Liver (tissue), 9 donors: ENCODE measurements around the gene CORO7. TPM values are rescaled to one million over a fixed set of nuclear protein-coding genes. Genes with fewer than 3 reads are reported as not detected.

Experiments
- DNase-seq: peaks from one replicate; pipeline ENCODE4 v3.0.0-alpha.2; 2017; ENCODE audit warnings: low spot score
- H3K27ac ChIP-seq, 2 donors: one replicate each; pipeline ENCODE4 v1.7.0; 2013; ENCODE audit warnings: inconsistent platforms in 2 of 2, low read length in 2 of 2, control low read depth in 1 of 2, low read depth in 1 of 2, mild to moderate bottlenecking in 1 of 2
- H3K27me3 ChIP-seq, 4 donors: one replicate each; pipeline versions ENCODE4 v1.6.1 to v1.7.0; 2013; ENCODE audit warnings: low read length in 3 of 4, inconsistent platforms in 1 of 4, mild to moderate bottlenecking in 1 of 4, moderate library complexity in 1 of 4; ENCODE audit not compliant: control insufficient read depth in 4 of 4, insufficient read depth in 4 of 4
- H3K36me3 ChIP-seq, 4 donors: one replicate each; pipeline versions ENCODE4 v1.6.1 to v1.7.0; 2013; ENCODE audit warnings: low read length in 3 of 4, mild to moderate bottlenecking in 3 of 4, low read depth in 1 of 4, moderate library complexity in 1 of 4; ENCODE audit not compliant: control insufficient read depth in 4 of 4, insufficient read depth in 3 of 4
- H3K4me1 ChIP-seq, 4 donors: one replicate each; pipeline versions ENCODE4 v1.6.1 to v1.7.0; 2013; ENCODE audit warnings: low read length in 3 of 4, mild to moderate bottlenecking in 3 of 4, moderate library complexity in 1 of 4; ENCODE audit not compliant: control insufficient read depth in 4 of 4, insufficient read depth in 4 of 4
- H3K4me3 ChIP-seq, 3 donors: one replicate each; pipeline versions ENCODE4 v1.6.1 to v1.7.0; 2013; ENCODE audit warnings: low read length in 3 of 3, control low read depth in 1 of 3, low read depth in 1 of 3, mild to moderate bottlenecking in 1 of 3
- H3K9ac ChIP-seq, 2 donors: one replicate each; pipeline ENCODE4 v1.7.0; 2013; ENCODE audit warnings: low read length in 2 of 2, mild to moderate bottlenecking in 2 of 2, moderate library complexity in 2 of 2, control low read depth in 1 of 2, low read depth in 1 of 2
- H3K9me3 ChIP-seq, 4 donors: one replicate each; pipeline versions ENCODE4 v1.6.1 to v1.7.0; 2013; ENCODE audit warnings: low read length in 3 of 4; ENCODE audit not compliant: control insufficient read depth in 4 of 4
- EGR1 ChIP-seq, 2 donors: IDR thresholded peaks; 2 replicates each; pipeline ENCODE4 v1.6.1; 2016 to 2018; ENCODE audit warnings: antibody characterized with exemption in 2 of 2, low read depth in 2 of 2
- FOXA1 ChIP-seq: IDR thresholded peaks from 2 replicates; pipeline ENCODE4 v1.6.1; 2016; ENCODE audit warnings: antibody characterized with exemption
- FOXA2 ChIP-seq: IDR thresholded peaks from 2 replicates; pipeline ENCODE4 v1.6.1; 2016; ENCODE audit warnings: antibody characterized with exemption
- GABPA ChIP-seq, 2 donors: IDR thresholded peaks in 1 of 2; conservative IDR thresholded peaks in 1 of 2; 2 replicates each; pipeline ENCODE4 v1.6.1; 2016; ENCODE audit warnings: antibody characterized with exemption in 2 of 2, mild to moderate bottlenecking in 1 of 2, moderate library complexity in 1 of 2
- JUND ChIP-seq, 2 donors: IDR thresholded peaks; 2 replicates each; pipeline ENCODE4 v1.6.1; 2016; ENCODE audit warnings: antibody characterized with exemption in 2 of 2
- NR2F2 ChIP-seq: IDR thresholded peaks from 2 replicates; pipeline ENCODE4 v1.6.1; 2016; ENCODE audit warnings: antibody characterized with exemption
- SP1 ChIP-seq: IDR thresholded peaks from 2 replicates; pipeline ENCODE4 v1.6.1; 2018; ENCODE audit warnings: antibody characterized with exemption, mild to moderate bottlenecking
- TAF1 ChIP-seq: conservative IDR thresholded peaks from 2 replicates; pipeline ENCODE4 v1.6.1; 2016; ENCODE audit warnings: antibody characterized with exemption, mild to moderate bottlenecking
- YY1 ChIP-seq: IDR thresholded peaks from 2 replicates; pipeline ENCODE4 v1.6.1; 2016; ENCODE audit warnings: antibody characterized with exemption, mild to moderate bottlenecking
- ZBTB33 ChIP-seq: IDR thresholded peaks from 2 replicates; pipeline ENCODE4 v1.6.1; 2016; ENCODE audit warnings: antibody characterized with exemption
- WGBS: extraction: QIAGEN DNeasy Blood & Tissue Kit; methylation state at CpG from one replicate; pipeline ENCODE4 v1.1.7; 2013; 5-methylcytosine and 5-hydroxymethylcytosine counted together
- polyA plus RNA-seq, 2 donors: library from polyadenylated mRNA; stranded (reverse) in 1 of 2; unstranded in 1 of 2; fragments of 200-250 nt in 1 of 2; fragments of >200 nt in 1 of 2; fragmentation: Nextera tagmentation in 1 of 2; extraction: Ambion mirVana in 1 of 2; gene quantifications; one replicate each; pipeline versions ENCODE4 v1.2.1 to v1.2.3, GENCODE V29; 2013 to 2015
- total RNA-seq, 2 donors: library from RNA; depleted of rRNA; stranded (reverse); fragments of >200 nt; gene quantifications; one replicate each; pipeline ENCODE4 v1.2.3, GENCODE V29; 2014
- TF ChIP-seq, protein P1 (sequence below): IDR thresholded peaks from 2 replicates; pipeline ENCODE4 v1.6.1; 2016; ENCODE audit warnings: antibody characterized with exemption
- TF ChIP-seq, protein P2 (sequence below): IDR thresholded peaks from 2 replicates; pipeline ENCODE4 v1.6.1; 2016; ENCODE audit warnings: antibody characterized with exemption
- TF ChIP-seq, protein P3 (sequence below): fragments of 150-350 bp; IDR thresholded peaks from 2 replicates; pipeline ENCODE4 v1.5.1; 2017; ENCODE audit warnings: improper control_type of control experiment, low read depth, low read length; ENCODE audit not compliant: missing input control
- TF ChIP-seq, protein P4 (sequence below): IDR thresholded peaks from 2 replicates; pipeline ENCODE4 v1.6.1; 2016; ENCODE audit warnings: antibody characterized with exemption, mild to moderate bottlenecking
- donor health status: healthy.
- donor health status: healthy.
- donor health status: healthy.
- donor health status: healthy.
- donor health status: healthy.

CORO7 gene
- total and polyA plus RNA-seq, 4 donors, result 7.3 to 21.5 (median 13.0) TPM

DNA sequence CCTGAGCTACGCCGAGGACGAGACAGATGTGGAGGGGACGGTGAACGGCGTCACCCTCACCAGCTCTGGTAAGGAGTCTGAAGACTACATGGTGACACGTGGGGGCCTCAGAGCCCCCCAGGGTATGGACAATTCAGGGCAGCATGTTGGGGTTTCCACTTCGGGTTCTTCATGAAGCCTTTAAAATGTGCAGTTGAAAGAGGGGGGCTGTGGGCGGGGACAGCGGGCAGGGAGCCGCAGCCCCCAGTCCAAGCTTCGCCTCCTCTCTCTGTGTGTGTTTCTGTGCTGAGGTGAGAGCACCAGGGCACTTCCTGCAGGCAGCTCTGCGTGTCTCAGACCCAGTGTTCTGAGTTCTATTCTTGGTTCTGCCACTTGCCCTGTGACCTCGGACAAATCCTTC is 34.0 kb upstream of the CORO7 start (continued):
- no peak for TF ChIP-seq ZBTB33
- no peak for TF ChIP-seq GABPA (IDR thresholded peaks at IDR 0.05 in 1 of 2, conservative IDR thresholded peaks at IDR 0.05 in 1 of 2)
- no peak for TF ChIP-seq TAF1
- TF ChIP-seq, protein P1, sequence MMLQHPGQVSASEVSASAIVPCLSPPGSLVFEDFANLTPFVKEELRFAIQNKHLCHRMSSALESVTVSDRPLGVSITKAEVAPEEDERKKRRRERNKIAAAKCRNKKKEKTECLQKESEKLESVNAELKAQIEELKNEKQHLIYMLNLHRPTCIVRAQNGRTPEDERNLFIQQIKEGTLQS, result no peak
- no peak for TF ChIP-seq EGR1 (IDR thresholded peaks at IDR 0.05; ENCODE audit: low read depth in 2 of 2)
- TF ChIP-seq YY1, result no peak

DNA sequence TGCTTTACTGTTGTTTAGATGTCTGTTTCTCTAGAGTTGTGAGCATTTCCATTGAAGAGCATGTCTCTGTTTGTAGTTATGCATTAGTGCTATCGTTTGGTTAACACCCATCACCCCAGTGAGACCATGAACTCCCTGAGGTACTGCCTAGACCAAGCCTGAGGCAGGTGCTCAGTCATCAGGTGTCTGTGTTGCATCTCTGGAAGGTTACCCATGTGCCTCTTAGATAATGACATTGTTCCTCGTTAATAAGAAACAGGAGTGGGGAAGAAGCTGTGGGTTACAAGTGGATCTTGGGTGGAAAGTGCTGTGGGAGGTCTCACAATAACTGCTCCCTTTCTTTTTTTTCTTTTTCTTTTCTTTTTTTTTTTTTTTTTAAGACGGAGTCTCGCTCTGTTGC is 27.6 kb upstream of the CORO7 start:
- no peak overlapping the region for H3K27ac ChIP-seq
- H3K4me3 ChIP-seq, result no peak overlapping the region
- peaks cover 25 to 84% (median 71%) of the 10 kb centered on the region in 4 donors for H3K36me3 ChIP-seq
- no peak overlapping the region for H3K9ac ChIP-seq
- no peaks in the 10 kb centered on the region for H3K9me3 ChIP-seq
- WGBS, result 96% methylated on average over 4 of the region's 4 CpGs
- no peaks in the 10 kb centered on the region for H3K4me1 ChIP-seq
- no peak for DNase-seq
- no peaks in the 10 kb centered on the region for H3K27me3 ChIP-seq
- TF ChIP-seq GABPA (IDR thresholded peaks at IDR 0.05 in 1 of 2, conservative IDR thresholded peaks at IDR 0.05 in 1 of 2) (no peak), FOXA1 (no peak), JUND (IDR thresholded peaks at IDR 0.05) (no peak), SP1 (no peak), NR2F2 (no peak), TAF1 (no peak), FOXA2 (no peak)
- TF ChIP-seq, protein P2, sequence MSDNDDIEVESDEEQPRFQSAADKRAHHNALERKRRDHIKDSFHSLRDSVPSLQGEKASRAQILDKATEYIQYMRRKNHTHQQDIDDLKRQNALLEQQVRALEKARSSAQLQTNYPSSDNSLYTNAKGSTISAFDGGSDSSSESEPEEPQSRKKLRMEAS, result no peak
- TF ChIP-seq, protein P3, sequence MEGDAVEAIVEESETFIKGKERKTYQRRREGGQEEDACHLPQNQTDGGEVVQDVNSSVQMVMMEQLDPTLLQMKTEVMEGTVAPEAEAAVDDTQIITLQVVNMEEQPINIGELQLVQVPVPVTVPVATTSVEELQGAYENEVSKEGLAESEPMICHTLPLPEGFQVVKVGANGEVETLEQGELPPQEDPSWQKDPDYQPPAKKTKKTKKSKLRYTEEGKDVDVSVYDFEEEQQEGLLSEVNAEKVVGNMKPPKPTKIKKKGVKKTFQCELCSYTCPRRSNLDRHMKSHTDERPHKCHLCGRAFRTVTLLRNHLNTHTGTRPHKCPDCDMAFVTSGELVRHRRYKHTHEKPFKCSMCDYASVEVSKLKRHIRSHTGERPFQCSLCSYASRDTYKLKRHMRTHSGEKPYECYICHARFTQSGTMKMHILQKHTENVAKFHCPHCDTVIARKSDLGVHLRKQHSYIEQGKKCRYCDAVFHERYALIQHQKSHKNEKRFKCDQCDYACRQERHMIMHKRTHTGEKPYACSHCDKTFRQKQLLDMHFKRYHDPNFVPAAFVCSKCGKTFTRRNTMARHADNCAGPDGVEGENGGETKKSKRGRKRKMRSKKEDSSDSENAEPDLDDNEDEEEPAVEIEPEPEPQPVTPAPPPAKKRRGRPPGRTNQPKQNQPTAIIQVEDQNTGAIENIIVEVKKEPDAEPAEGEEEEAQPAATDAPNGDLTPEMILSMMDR, result no peak
- TF ChIP-seq, protein P4, sequence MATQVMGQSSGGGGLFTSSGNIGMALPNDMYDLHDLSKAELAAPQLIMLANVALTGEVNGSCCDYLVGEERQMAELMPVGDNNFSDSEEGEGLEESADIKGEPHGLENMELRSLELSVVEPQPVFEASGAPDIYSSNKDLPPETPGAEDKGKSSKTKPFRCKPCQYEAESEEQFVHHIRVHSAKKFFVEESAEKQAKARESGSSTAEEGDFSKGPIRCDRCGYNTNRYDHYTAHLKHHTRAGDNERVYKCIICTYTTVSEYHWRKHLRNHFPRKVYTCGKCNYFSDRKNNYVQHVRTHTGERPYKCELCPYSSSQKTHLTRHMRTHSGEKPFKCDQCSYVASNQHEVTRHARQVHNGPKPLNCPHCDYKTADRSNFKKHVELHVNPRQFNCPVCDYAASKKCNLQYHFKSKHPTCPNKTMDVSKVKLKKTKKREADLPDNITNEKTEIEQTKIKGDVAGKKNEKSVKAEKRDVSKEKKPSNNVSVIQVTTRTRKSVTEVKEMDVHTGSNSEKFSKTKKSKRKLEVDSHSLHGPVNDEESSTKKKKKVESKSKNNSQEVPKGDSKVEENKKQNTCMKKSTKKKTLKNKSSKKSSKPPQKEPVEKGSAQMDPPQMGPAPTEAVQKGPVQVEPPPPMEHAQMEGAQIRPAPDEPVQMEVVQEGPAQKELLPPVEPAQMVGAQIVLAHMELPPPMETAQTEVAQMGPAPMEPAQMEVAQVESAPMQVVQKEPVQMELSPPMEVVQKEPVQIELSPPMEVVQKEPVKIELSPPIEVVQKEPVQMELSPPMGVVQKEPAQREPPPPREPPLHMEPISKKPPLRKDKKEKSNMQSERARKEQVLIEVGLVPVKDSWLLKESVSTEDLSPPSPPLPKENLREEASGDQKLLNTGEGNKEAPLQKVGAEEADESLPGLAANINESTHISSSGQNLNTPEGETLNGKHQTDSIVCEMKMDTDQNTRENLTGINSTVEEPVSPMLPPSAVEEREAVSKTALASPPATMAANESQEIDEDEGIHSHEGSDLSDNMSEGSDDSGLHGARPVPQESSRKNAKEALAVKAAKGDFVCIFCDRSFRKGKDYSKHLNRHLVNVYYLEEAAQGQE, result no peak
